NCI-H1436 (cell line): ENCODE data around the gene KCTD2.
"Not testable (repeated sequence)": the region's sequence is repeated elsewhere in the genome, so short reads cannot be mapped to it uniquely, and the experiment has no call there.

Source experiments
- DNase-seq: peaks from one replicate; lab custom pipeline; 2025; lab: John Stamatoyannopoulos, UW

The KCTD2 gene

GRCh38 chr17:75020331-75021110, 26.5 kb upstream of the KCTD2 start:
- no peak for DNase-seq

GRCh38 chr17:75024686-75025397, 22.2 kb upstream of the KCTD2 start:
- no peak for DNase-seq

GRCh38 chr17:75025398-75025734, 21.7 kb upstream of the KCTD2 start:
- DNase-seq: not testable (repeated sequence)

GRCh38 chr17:75026650-75027049, 20.4 kb upstream of the KCTD2 start:
- DNase-seq: not testable (repeated sequence)

- DNase-seq: no peak
These were observed 16.9 kb upstream of the KCTD2 start for GRCh38 chr17:75030161-75030560.

- peak; percentile 81 for DNase-seq
These were observed 14.9 kb upstream of the KCTD2 start for GRCh38 chr17:75031972-75032719.

- DNase-seq: no peak
These were observed 14.2 kb upstream of the KCTD2 start for GRCh38 chr17:75032720-75033280.

GRCh38 chr17:75033346-75034235, 13.4 kb upstream of the KCTD2 start:
- peak; percentile 94 for DNase-seq

GRCh38 chr17:75034236-75034908, 12.7 kb upstream of the KCTD2 start:
- peak; percentile 92 for DNase-seq

GRCh38 chr17:75036643-75037268, 10.3 kb upstream of the KCTD2 start:
- peak; percentile 91 for DNase-seq

- DNase-seq: no peak
These were observed 7.8 kb upstream of the KCTD2 start for GRCh38 chr17:75039238-75039637.

GRCh38 chr17:75041656-75042280, 5.3 kb upstream of the KCTD2 start:
- DNase-seq: no peak

- not testable (repeated sequence) for DNase-seq
These were observed 3.2 kb upstream of the KCTD2 start for GRCh38 chr17:75043789-75044188.

- DNase-seq: no peak
These were observed 2.3 kb upstream of the KCTD2 start for GRCh38 chr17:75044716-75045115.

- not testable (repeated sequence) for DNase-seq
These were observed 1.0 kb upstream of the KCTD2 start for GRCh38 chr17:75045946-75046406.

- DNase-seq: no peak
These were observed 523 bp downstream of the KCTD2 start for GRCh38 chr17:75047398-75048098.

GRCh38 chr17:75048249-75048878, 1.3 kb downstream of the KCTD2 start:
- no peak for DNase-seq

- DNase-seq: no peak
These were observed 2.0 kb downstream of the KCTD2 start for GRCh38 chr17:75049057-75049456.

- no peak for DNase-seq
These were observed 2.7 kb downstream of the KCTD2 start for GRCh38 chr17:75049706-75050105.
